Stimulated activated CD4-positive, alpha-beta T cell treated with anti-CD3 and anti-CD28 coated beads, Interleukin-1b, Interleukin-23, amount 100 ng/mL, for 1 hour (primary cell): ENCODE measurements around the gene ZNF319.
A peak's percentile ranks its signal among the peaks of the same experiment; 100 is the strongest.
"Not testable (repeated sequence)": the region's sequence is repeated elsewhere in the genome, so short reads cannot be mapped to it uniquely, and the experiment has no call there.

Experiments
- DNase-seq, 2 donors: peaks; one replicate each; pipeline ENCODE4 v3.0.0-alpha.2; 2020; ENCODE audit warnings: low read depth in 2 of 2

ZNF319 gene

DNA sequence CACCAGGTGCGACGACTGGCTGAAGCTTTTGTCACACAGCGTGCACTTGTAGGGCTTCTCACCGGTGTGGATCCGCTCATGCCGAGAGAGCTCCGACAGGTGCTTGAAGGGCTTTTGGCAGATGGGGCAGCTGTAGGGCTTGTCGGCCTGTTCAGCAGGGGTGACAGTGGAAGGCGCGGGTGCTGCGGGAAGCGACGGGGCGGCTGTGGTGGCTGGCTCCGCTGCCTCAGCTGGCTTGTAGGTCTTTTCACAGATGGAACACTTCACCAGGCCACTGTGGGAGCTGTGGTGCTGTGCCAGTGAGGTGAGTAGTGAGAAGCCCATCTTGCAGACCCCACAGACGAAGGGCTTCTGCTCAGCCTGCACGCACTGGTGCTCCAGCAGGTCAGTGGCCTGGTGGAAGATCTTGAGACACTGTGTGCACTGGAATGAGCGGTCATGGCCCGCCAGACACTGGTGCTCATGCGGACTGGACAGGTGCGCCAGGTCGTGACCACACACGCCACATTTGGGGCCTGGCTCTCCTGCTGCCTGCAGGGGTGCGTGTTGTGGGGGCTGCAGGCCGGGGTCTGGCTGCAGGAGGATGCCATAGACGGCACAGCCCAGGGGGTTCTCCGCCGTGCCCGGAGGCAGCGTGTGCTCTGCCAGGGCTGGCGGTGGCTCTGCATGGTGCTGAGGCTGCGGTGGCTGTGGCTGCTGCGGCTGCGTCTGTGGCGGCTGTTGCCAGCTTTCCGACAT, 2.8 kb downstream of the ZNF319 start:
- no peak for DNase-seq

DNA sequence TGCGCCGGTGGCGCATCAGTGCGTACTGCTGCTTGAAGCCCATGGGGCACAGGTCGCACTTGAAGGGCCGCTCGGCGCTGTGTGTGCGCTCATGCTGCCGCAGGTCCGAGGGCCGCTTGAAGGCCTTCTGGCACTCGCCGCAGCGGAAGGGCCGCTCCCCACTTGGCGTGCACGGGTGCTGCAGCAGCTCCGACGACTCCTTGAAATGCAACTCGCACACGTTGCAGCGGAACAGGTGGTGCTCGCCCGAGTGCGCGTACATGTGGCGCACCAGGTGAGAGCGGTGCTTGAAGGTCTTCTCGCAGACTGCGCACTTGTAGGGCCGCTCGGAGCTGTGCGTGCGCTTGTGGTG, 3.3 kb downstream of the ZNF319 start:
- no peak for DNase-seq

DNA sequence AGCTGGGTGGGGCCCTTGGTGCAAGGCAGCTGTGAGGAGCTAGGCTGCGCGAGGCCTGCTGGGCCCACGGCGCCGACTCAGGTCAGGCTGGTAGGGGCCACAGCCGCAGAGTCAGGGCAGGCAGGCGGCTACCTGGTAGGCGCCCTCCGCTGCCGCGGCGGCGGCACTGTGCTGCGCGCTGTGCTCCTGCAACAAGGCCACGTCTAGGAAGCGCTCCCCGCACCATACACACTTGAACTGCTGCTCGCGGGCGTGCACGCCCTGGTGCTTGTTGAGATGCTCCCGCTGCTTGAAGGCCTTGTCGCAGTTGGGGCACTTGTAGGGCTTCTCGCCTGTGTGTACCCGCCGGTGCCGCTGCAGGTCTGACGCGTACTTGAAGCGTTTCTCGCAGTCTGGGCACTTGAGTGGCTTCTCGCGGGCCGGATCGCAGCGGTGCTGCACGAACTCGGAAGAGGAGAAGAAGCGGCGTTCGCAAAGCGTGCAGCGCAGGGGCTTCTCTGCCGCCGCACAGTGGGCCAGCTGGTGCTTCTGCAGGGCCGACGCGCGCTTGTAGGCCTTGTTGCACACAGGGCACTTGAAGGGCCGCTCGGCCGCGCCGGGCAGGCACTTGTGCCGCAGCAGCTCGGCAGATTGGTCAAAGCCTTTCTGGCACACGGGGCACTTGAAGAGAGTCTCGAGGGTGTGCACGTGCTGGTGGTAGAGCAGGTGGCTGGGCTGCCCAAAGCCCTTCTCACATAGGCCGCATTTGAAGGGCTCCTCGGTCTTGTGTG, 3.9 kb downstream of the ZNF319 start:
- no peak for DNase-seq

DNA sequence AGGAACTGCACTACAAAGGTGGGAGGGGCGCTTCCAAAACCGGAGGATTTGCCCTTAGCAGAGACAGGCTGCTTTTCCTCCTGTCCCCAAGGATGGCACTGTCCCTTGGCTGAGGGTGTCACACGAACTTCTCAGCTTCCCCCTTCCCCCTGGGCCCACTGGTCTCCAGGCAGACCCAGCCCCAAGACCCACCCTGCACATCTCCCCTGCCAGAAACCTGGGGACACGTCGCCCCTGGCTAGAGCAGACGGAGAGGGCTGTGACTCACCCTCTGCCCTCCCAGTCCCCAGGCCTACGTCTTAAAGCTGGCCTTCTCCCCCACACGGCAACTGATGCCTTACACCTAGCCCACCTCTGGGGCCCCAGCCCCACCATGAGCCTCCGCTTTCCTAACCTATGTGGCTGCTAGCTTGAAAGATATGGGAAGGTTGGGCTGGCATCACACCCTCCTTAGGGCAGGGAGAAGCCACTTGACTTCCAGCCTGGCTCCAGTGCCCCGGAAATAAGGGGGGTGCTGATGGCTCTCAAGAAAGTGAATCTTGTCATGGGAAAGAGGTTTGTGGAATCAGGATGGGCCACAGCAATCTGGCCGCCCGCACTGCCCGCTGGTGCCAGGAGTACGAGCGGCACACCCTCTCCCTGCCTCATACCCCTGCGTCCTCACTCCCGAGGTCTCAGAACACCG, 4.6 kb downstream of the ZNF319 start:
- no peak for DNase-seq

DNA sequence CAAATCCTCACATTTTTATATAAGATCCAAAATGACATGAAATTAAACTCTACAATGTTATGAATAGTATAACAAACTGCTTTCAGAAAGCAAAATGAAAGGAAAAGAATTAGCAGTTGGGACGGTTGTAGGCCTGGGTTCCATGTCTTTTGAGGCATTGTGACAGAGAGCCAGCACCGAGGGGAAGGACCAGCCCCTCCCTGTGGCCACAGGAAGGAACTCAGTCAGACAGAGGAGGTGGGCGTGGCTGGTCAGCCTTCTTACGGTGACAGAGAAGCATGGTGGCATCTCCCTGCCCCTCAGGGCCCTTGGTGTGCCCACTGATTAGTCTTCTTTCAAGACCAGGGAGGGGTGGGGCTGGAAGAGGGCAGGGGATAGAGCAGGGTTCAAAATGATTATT, 5.7 kb downstream of the ZNF319 start:
- no peak for DNase-seq

DNA sequence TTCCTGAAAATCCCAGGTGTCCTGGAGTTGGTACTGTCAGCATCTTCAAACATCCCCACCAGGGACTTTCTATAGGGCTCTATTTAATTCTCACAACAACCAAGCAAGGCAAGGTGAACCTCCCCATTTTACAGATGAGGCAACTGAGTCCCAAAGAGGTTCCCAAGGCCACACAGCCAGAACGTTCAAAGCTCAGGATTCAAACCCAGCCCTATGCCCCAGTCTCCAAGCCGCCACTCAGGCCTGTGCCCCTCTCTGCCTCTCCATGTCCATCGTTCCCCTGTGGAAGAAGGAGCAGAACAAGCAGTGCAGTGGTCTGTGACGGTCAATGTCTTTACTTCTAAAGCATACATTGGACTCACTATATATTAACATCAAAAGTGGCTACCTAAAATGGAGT, 6.1 kb downstream of the ZNF319 start:
- DNase-seq, result no peak

DNA sequence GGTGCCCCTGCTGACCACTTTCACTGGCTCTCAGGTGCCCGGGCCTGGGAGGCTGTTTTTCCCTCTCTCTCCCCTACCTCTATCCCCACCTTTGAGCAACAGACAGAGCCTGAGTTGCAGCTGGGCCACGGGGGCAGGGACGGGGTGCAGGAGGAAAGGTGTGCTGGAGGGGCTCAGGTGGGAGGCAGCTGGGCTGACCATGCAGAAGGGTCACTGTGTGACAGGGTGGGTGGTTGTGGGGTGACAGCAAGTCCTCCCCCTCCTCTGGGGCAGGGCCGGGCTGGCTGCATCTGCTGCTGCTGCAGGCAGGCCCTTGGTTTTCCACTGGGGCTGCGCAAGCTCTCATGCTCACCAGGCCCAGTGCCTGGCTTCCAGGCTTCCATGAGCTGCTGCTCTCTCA, 6.6 kb downstream of the ZNF319 start:
- DNase-seq, result no peak

DNA sequence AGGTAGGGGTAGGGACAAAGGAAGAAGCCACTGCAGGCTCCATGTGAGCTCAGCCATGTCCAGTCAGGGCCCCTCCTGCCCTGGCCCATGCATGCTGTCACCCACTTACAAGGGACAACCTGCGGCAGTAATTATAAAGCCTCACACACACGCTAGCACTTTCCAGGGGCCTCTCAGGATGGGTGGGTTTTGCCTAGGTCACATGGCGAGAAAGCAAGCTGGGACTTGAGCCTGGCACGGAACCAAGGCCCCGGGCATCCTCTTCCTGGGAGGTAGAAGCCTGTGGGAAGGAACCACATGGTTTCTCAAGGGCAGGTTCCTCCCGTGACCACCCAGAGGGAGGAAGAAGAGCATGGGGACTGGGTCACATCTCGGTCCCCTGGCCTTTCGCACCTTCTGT, 7.0 kb downstream of the ZNF319 start:
- DNase-seq, result no peak

DNA sequence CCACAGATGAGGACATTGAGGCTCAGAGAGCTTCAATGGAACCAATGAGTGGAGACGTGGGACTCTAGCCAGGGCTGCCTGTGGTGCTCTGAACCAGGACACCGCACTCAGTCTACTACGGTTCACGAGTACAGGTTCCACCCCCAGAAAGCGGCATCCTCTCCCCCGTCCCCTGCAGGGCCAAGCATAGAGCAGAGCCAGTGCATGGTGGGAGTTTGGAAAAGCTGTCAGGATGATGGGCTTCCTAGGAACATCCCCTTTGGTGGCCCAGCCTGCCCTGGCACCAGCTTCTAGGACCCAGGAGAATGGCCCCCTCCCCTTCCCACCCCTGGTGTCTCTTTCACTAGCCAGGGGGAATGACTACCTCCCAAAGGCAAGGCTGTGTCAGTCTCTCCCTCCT, 8.4 kb downstream of the ZNF319 start:
- no peak for DNase-seq

DNA sequence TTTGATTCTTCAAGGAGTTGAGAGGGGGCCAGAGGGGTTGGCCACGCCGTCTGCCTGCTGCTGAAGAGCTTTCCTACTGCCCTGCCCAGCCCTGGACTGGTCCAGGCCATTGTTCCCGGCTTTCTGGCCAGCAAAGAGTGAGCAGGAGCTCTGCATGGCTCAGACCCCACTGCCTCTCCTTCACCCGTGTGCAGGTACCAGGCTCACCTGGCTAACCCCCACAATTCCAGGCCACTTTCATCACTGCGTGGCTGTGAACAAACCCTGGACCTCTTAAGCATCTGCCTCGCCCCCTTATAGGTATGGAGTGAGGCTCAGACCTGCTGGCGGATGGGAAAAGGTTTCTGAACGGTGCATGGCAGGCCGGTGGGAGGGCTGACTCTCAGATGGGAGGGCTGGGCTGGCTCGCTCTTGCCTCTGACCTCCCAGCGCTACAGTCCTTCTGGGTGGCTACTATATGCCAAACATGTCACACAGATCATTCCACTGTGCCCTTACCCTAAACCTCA, 8.9 kb downstream of the ZNF319 start:
- DNase-seq, result no peak

DNA sequence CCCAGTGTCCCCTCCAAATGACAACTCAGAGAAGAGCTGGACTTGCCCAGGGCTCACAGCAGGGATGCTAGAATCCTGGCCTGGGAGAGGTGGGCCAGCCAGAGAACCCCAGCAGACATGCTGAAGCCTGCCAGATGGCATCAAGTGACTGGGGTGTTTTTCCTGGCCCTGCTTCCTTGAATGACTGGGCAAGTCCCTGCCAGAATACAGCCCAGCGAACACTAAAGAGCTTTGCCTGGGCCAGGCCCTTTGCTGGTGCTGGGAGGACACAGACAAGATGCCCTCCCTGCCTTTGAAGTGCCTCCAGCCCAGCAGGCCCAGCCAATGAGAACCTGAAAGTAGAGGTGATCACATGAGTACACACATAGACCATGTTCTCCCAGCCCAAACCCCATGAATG, 11.5 kb downstream of the ZNF319 start:
- no peak for DNase-seq

DNA sequence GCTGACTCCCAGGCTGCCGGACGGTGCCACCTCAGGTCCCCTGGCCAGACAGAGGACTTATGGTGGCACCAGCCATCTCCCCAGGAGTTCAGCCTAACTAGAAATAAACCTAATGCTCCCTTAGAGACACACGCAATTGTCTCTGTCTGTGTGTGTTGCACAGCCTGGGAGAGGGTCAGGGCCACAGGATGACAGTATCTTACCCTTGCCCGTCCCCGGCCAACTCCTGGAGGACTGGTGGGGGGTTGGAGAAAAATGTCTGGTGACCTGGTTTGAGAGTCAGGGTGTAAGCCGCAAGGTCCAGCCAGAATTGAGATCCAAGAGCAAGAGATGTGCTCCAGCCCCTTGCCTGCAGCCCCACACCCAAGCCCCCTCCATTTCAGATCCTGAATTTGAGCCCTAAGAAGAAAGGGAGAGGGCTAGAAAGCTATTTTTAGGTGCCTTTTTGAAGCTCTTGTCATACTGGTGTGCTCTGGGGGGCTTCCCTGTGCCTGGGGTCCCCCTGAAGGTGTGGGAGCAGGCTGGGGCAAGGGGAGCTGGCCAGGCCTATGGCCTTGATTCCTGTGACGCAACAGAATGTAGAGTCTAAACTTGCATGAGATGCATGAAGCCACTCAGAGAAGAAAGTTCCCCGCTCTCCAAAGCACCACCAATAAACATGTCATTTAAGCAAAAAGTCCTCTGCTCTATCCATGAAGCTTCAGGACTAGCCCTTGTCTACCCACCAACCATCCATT, 12.9 kb downstream of the ZNF319 start:
- no peak for DNase-seq

DNA sequence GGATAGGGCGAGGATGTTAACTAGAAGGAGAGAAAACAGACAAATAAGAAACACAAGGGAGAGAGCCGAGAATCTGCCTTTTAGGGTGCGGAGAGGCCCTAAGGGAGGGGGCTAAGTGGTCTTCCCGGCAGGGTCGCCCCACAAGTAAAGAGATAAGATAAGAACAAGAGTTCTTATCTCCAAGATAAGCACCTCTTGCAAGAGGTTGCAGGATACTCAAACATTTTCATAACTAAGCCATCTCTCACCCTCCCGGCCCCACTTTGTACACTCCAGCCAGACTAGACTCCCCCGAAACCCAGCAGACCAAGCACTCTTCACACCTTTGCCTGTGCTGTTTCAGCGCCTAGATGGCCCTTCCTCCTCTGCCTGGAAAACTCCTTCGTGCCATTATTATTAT, 14.3 kb downstream of the ZNF319 start:
- no peak for DNase-seq

DNA sequence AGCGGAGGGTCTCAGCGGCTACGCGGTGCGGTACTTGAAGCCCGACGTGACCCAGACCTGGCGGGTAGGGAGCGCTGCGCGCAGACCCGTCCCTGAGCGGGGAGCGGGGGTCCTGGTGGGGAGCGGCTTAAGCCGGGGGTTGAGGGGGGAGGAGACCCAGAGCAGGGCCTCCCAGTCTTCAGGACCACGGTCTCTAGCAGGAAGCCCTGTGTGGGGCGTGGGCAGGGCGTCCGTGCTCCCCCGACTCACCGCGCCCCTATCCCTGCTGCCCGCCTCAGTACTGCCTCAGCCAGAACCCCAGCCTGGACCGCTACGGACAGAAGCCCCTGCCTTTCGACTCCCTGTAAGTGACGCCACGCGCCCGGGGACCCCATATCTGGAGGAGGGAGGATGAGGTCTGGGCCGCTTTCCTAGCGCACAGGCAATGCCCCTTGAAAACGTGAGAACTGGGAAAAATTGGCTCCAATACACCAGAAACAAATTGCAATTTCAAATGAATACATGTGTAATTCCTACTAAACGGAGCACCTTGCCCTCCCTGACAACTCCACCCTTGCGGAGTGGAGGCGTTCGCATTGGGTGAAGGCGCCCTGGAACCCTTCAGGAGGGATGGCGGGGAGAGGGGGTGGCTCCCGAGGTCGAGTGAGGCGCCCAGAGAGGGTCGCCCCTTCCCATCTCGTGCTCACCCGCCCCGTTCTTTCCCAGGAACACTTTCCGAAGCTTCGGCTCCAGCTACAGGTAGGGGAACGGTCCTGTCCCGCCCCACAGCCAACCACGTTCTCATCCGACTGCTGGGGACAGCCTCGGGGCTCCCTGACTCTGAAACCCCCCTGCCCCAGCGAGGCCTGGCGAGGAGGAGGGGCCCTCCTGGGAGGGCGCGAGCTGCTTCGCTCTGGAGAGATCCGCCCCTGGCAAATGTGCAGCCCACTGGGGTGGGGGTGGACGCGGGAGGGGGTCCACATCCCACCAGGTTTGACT, 15.0 kb downstream of the ZNF319 start:
- DNase-seq, result no peak

DNA sequence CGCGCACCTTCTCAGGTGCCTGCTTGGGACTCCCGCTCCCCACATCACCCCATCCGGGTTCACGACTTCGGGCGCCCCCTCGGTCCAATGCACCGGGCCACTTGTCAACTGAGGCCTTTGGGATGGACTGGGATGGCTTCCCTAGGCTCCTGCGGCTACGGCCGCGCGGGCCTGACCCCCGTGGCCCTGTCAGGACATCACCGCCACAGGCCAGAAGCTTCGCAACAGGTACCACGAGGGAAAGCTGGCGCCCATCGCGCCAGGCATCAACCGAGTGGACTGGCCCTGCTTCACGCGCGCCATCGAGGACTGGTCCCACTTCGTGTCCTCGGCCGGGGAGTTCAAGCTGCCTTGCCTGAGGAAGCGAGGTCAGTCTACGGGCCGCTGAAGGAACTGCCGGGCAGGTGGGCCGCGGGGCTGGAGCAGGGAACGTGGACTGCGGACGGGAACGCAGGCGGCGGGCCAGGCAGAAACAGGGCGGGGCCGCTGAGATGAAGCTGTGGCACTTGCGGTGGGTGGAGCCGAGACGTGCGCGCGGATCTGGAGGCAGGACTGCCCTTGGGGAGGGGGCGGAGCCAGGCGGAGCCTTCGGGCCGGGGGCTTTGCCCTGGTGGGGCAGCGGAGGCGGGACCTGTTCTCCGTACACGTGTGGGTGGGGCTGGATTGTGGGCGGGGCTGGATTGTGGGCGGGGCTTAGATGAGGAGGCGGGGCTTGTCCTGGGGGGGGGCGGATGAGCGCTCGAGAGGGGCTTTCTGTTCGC, 15.8 kb downstream of the ZNF319 start:
- DNase-seq, result peak; percentile 83 to 86

DNA sequence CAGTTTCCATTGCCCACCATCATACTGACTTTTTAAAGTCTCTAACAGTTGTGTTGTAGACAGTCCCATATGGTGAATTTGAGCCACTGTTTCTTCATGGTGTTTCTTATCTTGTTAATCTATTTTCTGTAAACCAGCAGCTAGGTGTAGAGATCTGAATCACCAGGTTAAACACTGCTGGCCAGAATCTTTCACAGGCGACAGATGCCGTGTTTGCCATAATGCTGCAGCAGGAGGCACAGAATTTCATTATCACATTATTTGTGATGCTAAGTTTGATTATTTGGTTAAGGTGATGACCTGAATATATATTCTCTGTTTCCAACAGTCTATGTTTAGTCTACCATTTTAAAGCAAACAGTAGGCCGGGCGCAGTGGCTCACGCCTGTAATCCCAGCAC, 18.1 kb downstream of the ZNF319 start:
- DNase-seq, result no peak

DNA sequence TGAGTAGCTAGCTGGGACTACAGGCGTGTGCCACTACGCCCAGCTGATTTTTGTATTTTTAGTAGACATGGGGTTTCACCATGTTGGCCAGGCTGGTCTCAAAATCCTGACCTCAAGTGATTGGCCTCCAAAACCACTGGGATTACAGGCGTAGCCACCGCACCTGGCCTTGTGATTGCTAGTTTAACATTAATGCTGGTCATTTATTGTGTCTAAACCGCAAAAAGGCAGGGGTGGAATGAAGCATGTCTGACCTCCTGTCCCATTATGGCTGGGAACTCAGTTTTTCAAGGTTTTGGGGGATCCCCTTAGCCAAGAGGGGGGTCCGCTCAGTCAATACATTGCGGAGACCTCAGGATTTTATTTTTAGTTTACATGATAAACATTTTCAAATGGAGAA, 18.8 kb downstream of the ZNF319 start:
- no peak for DNase-seq

DNA sequence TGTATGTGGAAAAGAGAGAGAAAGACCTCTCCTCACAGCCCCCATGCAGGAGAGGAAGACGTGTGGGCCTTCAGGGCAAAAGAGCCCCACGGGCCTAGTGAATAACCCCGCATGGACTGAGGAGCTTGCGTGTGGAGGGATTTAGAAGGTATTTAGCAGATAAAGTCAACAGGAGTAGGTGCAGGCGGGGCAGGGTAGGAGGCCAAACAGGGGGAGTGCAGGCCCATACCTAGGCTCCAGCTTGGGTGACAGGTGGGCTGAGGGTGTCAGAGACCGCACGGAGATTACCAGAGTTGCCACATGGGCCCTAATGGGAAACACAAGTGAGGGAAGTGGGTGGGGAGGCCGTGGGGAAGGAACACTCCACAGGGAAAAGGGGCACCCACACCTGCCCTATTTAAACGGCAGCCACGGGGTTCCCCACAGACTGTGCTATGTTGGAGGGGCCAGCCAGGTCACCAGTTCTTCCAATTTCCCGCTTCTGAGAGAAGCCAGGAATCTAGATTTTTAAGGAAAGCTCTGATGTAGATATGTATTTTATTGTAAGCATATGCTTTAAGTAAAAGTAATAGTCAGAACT, 21.4 kb downstream of the ZNF319 start:
- DNase-seq, result no peak

DNA sequence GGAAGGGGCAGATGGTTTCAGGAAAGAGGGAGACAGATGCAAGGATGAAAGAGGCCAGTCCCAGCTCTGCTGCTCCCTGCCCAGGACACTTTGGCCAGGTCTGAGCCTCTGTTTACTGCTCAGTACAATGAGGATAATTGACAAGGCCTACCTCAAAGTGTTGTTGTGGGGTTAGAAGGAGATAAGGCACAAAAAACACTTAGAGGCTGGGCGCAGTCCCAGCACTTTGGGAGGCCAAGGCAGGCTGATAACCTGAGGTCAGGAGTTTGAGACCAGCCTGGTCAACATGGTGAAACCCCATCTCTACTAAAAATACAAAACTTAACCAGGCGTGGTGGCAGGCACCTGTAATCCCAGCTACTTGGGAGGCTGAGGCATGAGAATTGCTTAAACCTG, 22.4 kb downstream of the ZNF319 start:
- DNase-seq, result not testable (repeated sequence)
